Stimulated activated memory B cell treated with anti-CD40 and anti-IgM and Interleukin-4, amounts not matched to agents 10 μg/mL and 1 μg/mL and 100 μg/mL, for 72 hours (primary cell): ENCODE measurements around the gene TRMT44.

Experiments
- ATAC-seq: fragments of 150-1000 bp; cut with Tn5 transposase; 2 replicates; pipeline ENCODE4 v1.10.0; 2021
- H3K27ac Mint-ChIP-seq: one replicate; pipeline ENCODE4 v1.8.0; 2022; ENCODE audit warnings: mild to moderate bottlenecking, mixed read lengths
- H3K27me3 Mint-ChIP-seq: one replicate; pipeline ENCODE4 v1.8.0; 2022; ENCODE audit warnings: mixed read lengths
- H3K36me3 Mint-ChIP-seq: one replicate; pipeline ENCODE4 v1.8.0; 2022; ENCODE audit warnings: mixed read lengths
- H3K4me1 Mint-ChIP-seq: one replicate; pipeline ENCODE4 v1.8.0; 2022; ENCODE audit warnings: mixed read lengths
- H3K4me3 Mint-ChIP-seq: one replicate; pipeline ENCODE4 v1.8.0; 2022; ENCODE audit warnings: mild to moderate bottlenecking, moderate library complexity, mixed read lengths
- H3K9me3 Mint-ChIP-seq: one replicate; pipeline ENCODE4 v1.8.0; 2022; ENCODE audit warnings: mixed read lengths

The TRMT44 gene

GRCh38 chr4:8465615-8466611, 25.3 kb downstream of the TRMT44 start:
- Mint-ChIP-seq H3K36me3 (peaks cover 59% of the 10 kb centered on the region), H3K4me3 (no peak overlapping the region), H3K9me3 (no peaks in the 10 kb centered on the region), H3K27ac (no peak overlapping the region), H3K4me1 (peaks cover 4% of the 10 kb centered on the region), H3K27me3 (no peaks in the 10 kb centered on the region)
- ATAC-seq, result no peak

DNA sequence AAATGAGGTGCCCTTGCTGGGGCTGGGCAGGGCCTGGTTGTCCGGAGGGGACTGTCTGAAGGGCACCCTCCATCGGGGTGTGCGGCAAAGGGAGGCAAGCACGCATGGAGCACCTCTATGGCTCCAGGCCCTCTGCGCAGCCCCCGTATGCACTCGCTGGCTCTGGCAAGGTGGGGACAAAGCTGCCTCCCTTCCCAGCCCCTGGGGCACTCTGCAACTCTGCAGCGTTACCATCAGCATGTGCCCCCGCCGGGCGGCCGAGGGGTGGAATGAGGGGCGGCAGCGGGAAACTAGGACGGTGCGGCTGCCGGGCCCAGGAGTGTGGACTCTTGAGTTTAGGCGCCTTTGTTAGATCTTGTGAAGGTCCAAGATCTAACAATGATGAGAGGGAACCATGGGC, 26.4 kb downstream of the TRMT44 start:
- Mint-ChIP-seq H3K27me3 (no peaks in the 10 kb centered on the region), H3K36me3 (peaks cover 68% of the 10 kb centered on the region), H3K4me3 (no peak overlapping the region), H3K27ac (no peak overlapping the region), H3K4me1 (peaks cover 4% of the 10 kb centered on the region), H3K9me3 (no peaks in the 10 kb centered on the region)
- no peak for ATAC-seq

DNA sequence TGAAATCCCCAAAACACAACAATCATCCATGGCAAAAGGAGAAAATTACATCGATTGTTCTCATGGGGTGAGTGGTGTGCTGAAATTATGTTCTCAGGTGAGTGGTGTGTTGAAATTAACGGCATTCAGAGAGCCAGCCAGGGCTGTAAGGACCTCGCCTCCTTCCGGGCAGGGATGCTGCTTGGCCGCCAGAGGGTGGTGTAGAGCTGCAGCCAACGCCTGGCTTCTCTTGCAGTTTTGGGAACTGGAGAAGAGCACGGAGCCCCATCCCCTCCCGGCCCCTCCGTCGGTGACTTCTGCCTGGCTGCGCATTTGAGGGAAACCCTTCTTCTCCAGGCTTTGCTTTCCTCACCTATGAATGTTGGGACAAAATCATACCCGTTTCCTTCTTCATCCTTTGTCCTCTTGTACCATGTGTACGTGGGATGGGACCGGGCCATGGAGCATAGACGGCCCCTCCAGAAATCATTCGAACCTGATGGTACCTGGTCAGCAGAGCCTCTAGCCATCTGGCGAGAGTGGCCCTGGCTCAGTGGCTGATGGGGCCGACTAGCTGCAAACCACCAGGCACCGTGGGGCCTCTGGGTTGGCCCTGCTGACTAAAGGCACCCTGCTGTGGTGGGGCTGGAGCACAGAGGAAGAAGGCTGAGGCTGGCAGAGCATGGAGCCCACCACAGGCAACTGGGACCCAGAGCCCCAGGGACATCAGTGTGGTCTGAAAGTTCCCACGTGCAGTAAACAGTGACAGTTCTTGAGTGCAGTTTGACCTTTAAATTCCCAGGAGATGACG, 28.4 kb downstream of the TRMT44 start:
- Mint-ChIP-seq H3K4me1 (peaks cover 4% of the 10 kb centered on the region), H3K4me3 (no peak overlapping the region), H3K36me3 (peaks cover 64% of the 10 kb centered on the region), H3K9me3 (no peaks in the 10 kb centered on the region), H3K27me3 (no peaks in the 10 kb centered on the region), H3K27ac (no peak overlapping the region)
- ATAC-seq, result peak; percentile 51

DNA sequence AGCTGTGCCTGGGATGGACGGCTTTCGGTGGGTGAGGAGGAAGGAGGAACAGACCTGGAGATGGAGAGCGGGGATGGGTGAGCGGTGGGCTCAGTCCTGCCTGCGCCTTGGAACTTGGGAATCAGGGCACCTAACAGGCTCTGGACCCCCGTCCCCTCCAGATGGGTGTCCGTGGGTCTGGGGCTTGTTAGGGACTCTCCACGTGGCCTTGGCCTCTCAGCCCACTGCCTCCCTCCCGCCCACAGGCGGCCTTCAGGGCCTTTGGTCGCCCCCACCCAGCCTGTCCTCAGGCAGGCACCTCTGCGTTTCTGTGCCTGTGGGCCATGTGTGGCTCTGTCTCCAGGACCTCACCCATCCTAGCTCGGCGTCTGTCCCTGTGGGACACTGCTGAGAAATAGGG, 29.0 kb downstream of the TRMT44 start:
- Mint-ChIP-seq H3K9me3 (no peaks in the 10 kb centered on the region), H3K4me1 (peaks cover 4% of the 10 kb centered on the region), H3K36me3 (peaks cover 64% of the 10 kb centered on the region), H3K27ac (no peak overlapping the region), H3K4me3 (no peak overlapping the region), H3K27me3 (no peaks in the 10 kb centered on the region)
- ATAC-seq, result no peak

DNA sequence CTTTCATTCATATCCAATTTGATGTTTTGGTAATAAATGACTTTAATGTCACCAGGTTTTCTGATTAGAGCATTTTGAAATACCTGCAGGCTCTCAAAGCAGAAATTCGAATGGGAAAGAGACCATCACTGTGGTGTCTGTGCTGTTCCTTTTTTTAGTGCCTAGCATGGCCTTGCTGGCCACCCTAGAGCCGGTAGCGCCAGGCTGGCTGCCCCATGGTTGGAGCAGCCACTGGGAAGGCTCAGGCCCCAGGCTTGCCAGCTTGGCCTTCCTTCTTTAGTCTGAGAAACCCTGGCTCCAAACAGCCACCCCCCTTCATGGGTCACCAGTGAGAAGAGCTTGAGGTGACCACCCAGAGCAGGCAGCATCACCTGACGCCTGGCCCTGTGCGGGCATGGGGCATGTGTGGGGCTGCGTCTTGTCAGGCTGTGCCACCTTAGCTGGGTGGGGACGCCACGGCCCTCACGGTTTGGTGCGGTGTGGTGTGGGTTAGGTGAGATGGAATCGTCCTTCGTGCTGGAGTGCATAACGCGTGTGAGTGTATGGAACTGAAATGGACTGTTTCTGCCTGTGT, 30.0 kb downstream of the TRMT44 start:
- Mint-ChIP-seq H3K36me3 (peaks cover 62% of the 10 kb centered on the region), H3K27me3 (no peaks in the 10 kb centered on the region), H3K9me3 (no peaks in the 10 kb centered on the region), H3K27ac (no peak overlapping the region), H3K4me1 (peaks cover 4% of the 10 kb centered on the region), H3K4me3 (no peak overlapping the region)
- ATAC-seq, result no peak

DNA sequence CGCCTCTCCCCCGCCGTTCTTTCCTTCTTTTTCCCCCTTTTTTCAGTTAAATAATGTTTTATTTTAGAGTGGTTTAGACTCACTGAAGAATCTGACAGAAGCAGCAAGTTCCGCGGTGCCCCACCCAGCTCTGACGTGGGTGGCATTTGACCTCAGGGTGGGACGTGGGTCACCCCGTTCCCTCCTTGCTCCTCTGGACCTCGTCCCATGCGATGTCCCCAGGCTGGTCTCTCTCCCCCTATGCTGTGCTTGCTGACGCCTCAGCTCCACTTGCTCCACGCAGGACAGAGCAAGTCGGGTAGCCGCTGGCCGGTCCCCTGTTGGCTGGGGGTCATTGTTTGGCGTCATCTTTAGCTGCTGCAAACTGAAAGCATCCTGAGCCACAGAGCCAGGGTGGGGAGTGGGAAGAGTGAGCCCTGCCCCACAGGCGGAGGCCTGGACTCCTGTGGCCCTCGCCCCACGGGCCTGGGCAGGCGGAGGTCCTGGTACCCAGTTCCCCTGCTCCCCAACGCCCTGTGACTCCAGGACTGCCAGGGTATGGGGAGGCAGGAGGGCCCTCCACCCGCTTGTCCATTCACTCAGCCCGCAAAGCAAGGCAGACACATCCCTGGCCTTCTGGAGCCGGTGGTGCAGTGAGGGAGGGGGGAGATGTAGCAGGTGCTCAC, 30.8 kb downstream of the TRMT44 start:
- no peaks in the 10 kb centered on the region for H3K9me3 Mint-ChIP-seq
- H3K36me3 Mint-ChIP-seq, result peaks cover 62% of the 10 kb centered on the region
- ATAC-seq, result no peak
- H3K27me3 Mint-ChIP-seq, result no peaks in the 10 kb centered on the region
- no peak overlapping the region for H3K27ac Mint-ChIP-seq
- H3K4me3 Mint-ChIP-seq, result no peak overlapping the region
- peaks cover 4% of the 10 kb centered on the region for H3K4me1 Mint-ChIP-seq

DNA sequence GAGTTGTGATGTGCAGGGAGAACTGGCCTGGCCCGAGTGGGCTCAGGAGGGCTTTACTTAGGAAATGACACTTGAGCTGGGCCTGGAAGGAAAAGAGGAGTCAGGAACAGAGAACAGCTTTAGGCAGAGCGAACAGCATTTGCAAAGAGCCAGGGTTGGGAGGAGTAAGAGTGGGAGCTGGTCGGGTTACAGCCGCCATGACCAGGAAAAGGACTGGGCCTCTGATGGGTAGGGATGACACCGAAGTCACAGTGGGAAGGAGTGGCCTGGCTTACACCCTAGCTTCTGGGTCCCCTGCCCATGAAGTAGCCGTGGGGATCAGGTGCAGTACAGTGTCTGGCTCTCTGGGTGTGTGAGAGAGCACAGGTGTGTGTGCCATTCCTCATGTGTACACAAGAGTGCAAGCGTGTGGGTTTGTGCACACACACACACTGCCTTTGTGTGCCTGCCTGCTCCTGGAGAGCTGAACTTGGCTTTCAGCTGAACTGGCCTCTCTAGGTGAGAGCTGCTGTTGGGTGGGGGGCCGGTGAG, 31.6 kb downstream of the TRMT44 start:
- Mint-ChIP-seq H3K4me3 (no peak overlapping the region), H3K4me1 (peaks cover 4% of the 10 kb centered on the region), H3K36me3 (peaks cover 62% of the 10 kb centered on the region), H3K27ac (no peak overlapping the region), H3K27me3 (no peaks in the 10 kb centered on the region), H3K9me3 (no peaks in the 10 kb centered on the region)
- ATAC-seq, result no peak

- Mint-ChIP-seq H3K9me3 (no peaks in the 10 kb centered on the region), H3K27me3 (no peaks in the 10 kb centered on the region), H3K4me1 (peaks cover 4% of the 10 kb centered on the region), H3K36me3 (peaks cover 63% of the 10 kb centered on the region), H3K4me3 (no peak overlapping the region), H3K27ac (no peak overlapping the region)
- no peak for ATAC-seq
Observed at GRCh38 chr4:8472689-8473197, 32.2 kb downstream of the TRMT44 start.

DNA sequence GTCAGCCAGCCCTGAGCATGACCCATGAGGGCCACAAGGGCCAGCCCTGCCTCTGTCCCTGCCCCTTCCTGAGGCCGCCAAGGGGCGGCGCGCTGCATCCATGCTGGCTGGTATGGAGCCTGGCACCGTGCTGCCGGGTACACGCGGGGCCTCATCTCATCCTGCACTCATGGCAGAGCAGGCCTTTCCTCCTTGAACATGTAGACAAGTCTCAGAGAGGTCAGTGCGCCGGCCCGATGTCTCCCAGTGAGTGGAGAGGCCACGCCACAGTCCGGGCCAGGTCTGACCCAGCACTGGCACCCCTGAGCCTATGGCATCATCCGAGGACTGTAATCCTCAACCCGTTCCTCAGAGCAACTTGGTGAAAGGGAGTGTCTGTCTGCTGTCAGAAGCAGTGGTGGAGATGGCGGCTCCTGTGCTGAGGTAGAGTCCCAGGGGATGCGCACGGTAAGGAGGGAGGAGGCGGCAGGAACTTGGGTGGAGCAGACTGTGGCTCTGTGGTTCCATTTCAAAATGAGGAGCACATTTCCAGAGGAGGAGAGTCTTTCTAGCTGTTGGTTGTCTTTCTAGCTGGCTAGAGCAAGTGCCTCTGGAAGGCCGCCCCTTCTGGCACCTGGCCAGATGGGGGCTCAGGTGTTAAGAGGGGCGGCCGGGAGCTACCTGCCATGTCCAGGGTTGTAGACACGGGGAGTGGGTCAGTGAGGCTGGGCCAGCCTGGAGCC, 32.8 kb downstream of the TRMT44 start:
- no peak for ATAC-seq
- no peaks in the 10 kb centered on the region for H3K27me3 Mint-ChIP-seq
- no peak overlapping the region for H3K27ac Mint-ChIP-seq
- no peaks in the 10 kb centered on the region for H3K9me3 Mint-ChIP-seq
- peaks cover 4% of the 10 kb centered on the region for H3K4me1 Mint-ChIP-seq
- no peak overlapping the region for H3K4me3 Mint-ChIP-seq
- peaks cover 63% of the 10 kb centered on the region for H3K36me3 Mint-ChIP-seq

- Mint-ChIP-seq H3K36me3 (peaks cover 56% of the 10 kb centered on the region), H3K4me1 (peaks cover 2% of the 10 kb centered on the region), H3K9me3 (no peaks in the 10 kb centered on the region), H3K27ac (no peak overlapping the region), H3K4me3 (no peak overlapping the region), H3K27me3 (no peaks in the 10 kb centered on the region)
- no peak for ATAC-seq
Observed at GRCh38 chr4:8473920-8474590, 33.5 kb downstream of the TRMT44 start.

DNA sequence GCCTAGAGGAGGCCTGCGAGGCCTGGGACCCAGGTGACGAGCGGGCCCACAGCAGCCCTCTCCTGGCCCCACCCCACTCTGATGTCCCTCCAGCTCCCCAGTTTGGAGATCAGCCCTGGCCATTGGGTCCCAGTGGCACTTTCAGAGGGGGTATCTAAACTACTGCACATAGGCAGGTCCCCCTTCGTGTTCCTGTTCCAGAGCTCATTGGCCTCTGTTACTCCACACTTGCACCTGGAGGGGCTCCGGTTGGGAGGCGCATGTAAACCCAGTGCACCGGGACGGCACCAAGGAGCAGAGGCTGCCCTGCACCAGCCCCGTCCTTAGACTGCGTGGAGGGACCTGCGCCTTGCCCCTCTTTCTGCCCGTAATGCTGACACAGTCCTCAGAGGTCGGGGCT, 34.3 kb downstream of the TRMT44 start:
- no peak overlapping the region for H3K27ac Mint-ChIP-seq
- no peaks in the 10 kb centered on the region for H3K9me3 Mint-ChIP-seq
- peaks cover 55% of the 10 kb centered on the region for H3K36me3 Mint-ChIP-seq
- no peaks in the 10 kb centered on the region for H3K27me3 Mint-ChIP-seq
- H3K4me1 Mint-ChIP-seq, result no peaks in the 10 kb centered on the region
- no peak overlapping the region for H3K4me3 Mint-ChIP-seq
- ATAC-seq, result no peak

DNA sequence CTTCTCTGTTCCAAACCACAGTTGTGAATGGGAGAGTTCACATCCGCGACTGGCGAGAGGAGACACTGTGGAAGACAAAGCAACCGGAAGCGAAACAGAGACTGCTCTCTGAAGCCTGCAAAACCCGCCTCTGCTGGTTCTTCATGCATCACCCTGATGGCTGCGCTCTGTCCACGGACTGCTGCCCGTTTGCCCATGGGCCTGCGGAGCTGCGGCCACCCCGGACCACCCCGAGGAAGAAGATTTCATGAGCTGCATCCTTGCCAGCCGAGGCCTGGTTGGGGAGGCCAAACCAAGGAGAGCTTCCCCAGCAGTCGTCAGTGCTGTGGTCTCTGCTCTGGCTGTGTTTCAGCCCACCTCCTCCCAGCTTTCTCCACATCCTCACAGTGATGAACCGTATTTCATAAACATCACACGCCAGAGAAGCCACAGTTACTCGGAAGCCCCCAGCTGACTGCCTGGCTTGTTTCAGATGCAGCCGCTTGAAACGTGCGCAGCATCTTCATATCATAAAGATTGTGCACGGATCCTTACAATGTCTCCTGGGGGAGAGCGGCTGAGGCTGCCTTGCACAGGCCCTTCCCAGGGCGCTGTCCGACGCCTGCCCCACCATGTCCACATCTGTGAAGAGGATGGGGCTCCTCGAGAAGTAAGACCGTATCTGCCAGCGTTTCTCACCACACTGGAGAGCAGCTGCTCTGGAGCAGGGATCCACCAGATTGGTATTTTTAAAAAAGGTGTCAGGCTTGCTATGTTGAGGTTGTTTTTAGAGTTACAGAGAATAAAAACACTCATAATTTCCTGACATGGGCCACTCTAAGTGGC, 35.4 kb downstream of the TRMT44 start:
- Mint-ChIP-seq H3K27me3 (no peaks in the 10 kb centered on the region), H3K36me3 (peaks cover 49% of the 10 kb centered on the region), H3K4me3 (no peak overlapping the region), H3K27ac (no peak overlapping the region), H3K4me1 (no peaks in the 10 kb centered on the region), H3K9me3 (no peaks in the 10 kb centered on the region)
- no peak for ATAC-seq

DNA sequence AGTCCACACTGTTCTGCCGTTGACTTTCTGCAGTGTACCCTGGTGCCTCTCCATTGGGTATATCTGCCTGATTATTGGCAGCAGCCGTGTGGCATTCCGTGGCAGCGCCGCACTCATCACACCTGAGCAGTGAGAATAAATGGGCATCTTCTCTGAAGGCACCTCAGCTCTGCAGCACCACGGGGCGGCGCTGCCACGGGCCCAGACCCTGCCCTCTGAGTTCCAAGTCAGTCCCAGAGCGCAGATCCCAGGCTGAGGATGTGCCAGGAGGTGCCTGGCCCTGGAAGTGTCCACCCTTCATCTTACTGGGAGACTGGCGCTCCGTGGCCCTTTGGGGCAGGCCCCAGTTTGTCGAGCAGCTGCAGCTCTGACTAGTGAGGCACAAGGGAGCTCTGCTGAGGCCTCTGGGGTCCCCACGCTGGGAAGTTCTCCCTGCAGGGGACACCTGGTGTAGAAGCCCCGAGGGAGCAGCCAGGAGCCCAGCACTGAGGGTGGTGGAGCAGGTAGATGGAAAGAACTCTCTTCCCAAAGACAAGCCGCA, 36.6 kb downstream of the TRMT44 start:
- Mint-ChIP-seq H3K27me3 (no peaks in the 10 kb centered on the region), H3K4me3 (no peak overlapping the region), H3K4me1 (no peaks in the 10 kb centered on the region), H3K27ac (no peak overlapping the region), H3K36me3 (peaks cover 39% of the 10 kb centered on the region), H3K9me3 (no peaks in the 10 kb centered on the region)
- no peak for ATAC-seq
